NCI-H524 (cell line): Measurements from ENCODE around the gene MEPCE.
A peak's percentile ranks its signal among the peaks of the same experiment; 100 is the strongest.

Experiments used
- DNase-seq, 2 experiments: peaks; one replicate each; lab custom pipeline; 2025; lab: John Stamatoyannopoulos, UW

Gene MEPCE

GRCh38 chr7:100483090-100483721 is 53.6 kb downstream of the MEPCE start:
- peak in 1 of 2 experiments; percentile 53 for DNase-seq
